Measurements from ENCODE around the gene RRBP1.

The RRBP1 gene

DNA sequence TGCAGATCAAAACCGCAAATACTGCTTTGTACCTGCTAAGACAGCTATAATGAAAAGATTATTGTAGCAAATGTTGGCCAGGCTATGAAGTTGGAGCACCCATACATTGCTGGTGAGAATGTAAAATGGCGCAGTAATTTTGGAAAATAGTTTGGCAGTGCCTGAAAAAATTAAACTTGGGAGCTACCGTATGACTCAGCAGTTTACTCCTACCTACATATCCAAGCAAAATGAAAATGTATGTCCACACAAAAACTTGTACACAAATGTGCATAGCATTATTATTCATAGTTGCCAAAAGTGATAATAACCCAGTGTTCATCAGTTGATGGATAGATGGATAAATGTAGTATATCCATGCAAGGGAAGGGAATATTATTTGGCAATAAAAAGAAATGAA lies 98.9 kb downstream of the RRBP1 start:
- no peaks in the 10 kb centered on the region for H3F3A ChIP-seq (ENCODE audit: insufficient read depth, low read length)
- H3K4me3 ChIP-seq (ENCODE audit: low read depth, low read length, poor library complexity, severe bottlenecking), result no peak overlapping the region
- H3K79me2 ChIP-seq (ENCODE audit: insufficient read depth, low read length), result no peaks in the 10 kb centered on the region
- H3K9me3 ChIP-seq (ENCODE audit: low read length), result no peaks in the 10 kb centered on the region
- H3K9me2 ChIP-seq (ENCODE audit: low read depth, low read length), result no peaks in the 10 kb centered on the region
- no peaks in the 10 kb centered on the region for H4K20me1 ChIP-seq (ENCODE audit: insufficient read depth, low read length)
- H3K27me3 ChIP-seq (ENCODE audit: insufficient read depth, low read length), result no peaks in the 10 kb centered on the region
- H3K4me2 ChIP-seq (ENCODE audit: low read length), result no peak overlapping the region
- no peak for TF ChIP-seq EZH2 (IDR thresholded peaks at IDR 0.05; ENCODE audit: borderline replicate concordance, low read length)
- no peak for TF ChIP-seq CTCF (IDR thresholded peaks at IDR 0.05; ENCODE audit: low read length)
- H3K9ac ChIP-seq (ENCODE audit: low read length), result no peak overlapping the region
- H2AFZ ChIP-seq (ENCODE audit: low read length), result no peak overlapping the region
- H3K36me3 ChIP-seq (ENCODE audit: insufficient read depth, low read length), result no peaks in the 10 kb centered on the region
- no peak overlapping the region for H3K27ac ChIP-seq (ENCODE audit: low read depth, low read length, poor library complexity, severe bottlenecking)
- H3K4me1 ChIP-seq (ENCODE audit: insufficient read depth, low read length, severe bottlenecking), result no peaks in the 10 kb centered on the region

DNA sequence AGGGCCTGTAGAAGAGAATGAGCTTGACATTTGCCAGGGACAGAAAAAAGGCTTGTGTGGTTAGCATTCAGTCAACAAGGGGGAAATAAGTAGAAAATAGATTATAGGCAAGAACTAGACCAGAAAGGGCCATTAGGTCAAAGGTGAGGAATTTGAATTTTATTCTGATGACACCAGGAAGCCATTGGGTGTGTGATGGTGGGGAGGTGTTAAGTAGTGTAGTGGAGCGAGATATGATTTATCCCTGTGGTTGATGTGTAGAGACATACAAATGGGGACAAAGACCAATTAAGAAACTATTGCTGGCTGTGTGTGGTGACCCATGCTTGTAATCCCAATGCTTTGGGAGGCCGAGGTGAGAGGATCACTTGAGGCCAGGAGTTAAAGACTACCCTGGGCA lies 101.1 kb downstream of the RRBP1 start:
- Histone ChIP-seq H4K20me1 (ENCODE audit: insufficient read depth, low read length) (no peaks in the 10 kb centered on the region), H3K27me3 (ENCODE audit: insufficient read depth, low read length) (no peaks in the 10 kb centered on the region), H3K9ac (ENCODE audit: low read length) (no peak overlapping the region), H3K79me2 (ENCODE audit: insufficient read depth, low read length) (no peaks in the 10 kb centered on the region), H3K4me2 (ENCODE audit: low read length) (no peak overlapping the region), H3K4me3 (ENCODE audit: low read depth, low read length, poor library complexity, severe bottlenecking) (no peak overlapping the region), H3K36me3 (ENCODE audit: insufficient read depth, low read length) (no peaks in the 10 kb centered on the region), H3K9me3 (ENCODE audit: low read length) (no peaks in the 10 kb centered on the region), H3F3A (ENCODE audit: insufficient read depth, low read length) (no peaks in the 10 kb centered on the region), H3K27ac (ENCODE audit: low read depth, low read length, poor library complexity, severe bottlenecking) (no peak overlapping the region), H3K9me2 (ENCODE audit: low read depth, low read length) (no peaks in the 10 kb centered on the region), H3K4me1 (ENCODE audit: insufficient read depth, low read length, severe bottlenecking) (no peaks in the 10 kb centered on the region), H2AFZ (ENCODE audit: low read length) (no peak overlapping the region)
- TF ChIP-seq CTCF (IDR thresholded peaks at IDR 0.05; ENCODE audit: low read length) (no peak), EZH2 (IDR thresholded peaks at IDR 0.05; ENCODE audit: borderline replicate concordance, low read length) (no peak)

DNA sequence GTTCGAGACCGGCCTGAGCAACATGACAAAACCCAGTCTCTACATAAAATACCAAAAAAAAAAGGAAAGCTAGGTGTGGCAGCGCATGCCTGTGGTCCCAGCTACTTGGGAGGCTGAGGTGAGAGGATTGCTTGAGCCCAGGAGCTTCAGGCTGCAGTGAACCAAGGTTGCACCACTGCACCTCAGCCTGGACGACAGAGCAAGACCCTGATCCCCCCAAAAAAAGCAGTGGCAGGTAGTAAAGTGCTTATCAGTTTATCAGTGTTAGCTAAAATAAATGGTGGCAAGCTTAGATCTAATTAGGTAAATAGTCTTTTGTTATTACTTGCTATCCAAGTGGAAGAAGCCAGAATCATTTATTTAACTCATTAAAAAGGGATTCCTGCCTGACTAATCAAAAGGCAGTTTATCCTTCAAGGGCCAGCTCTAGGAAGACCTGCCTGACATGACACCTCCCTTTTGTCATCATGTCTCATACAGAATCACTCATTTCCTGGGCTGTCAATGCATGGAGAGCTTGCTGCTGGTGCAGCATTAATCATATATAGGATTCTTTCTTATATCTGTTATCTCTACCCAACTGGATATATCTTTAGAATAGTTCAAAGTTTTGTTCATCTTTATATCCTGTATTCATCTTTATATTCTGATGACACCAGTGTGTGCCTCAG lies 102.5 kb downstream of the RRBP1 start:
- no peaks in the 10 kb centered on the region for H3K36me3 ChIP-seq (ENCODE audit: insufficient read depth, low read length)
- TF ChIP-seq EZH2 (IDR thresholded peaks at IDR 0.05; ENCODE audit: borderline replicate concordance, low read length) (no peak), CTCF (IDR thresholded peaks at IDR 0.05; ENCODE audit: low read length) (no peak)
- no peak overlapping the region for H3K27ac ChIP-seq (ENCODE audit: low read depth, low read length, poor library complexity, severe bottlenecking)
- no peak overlapping the region for H3K4me2 ChIP-seq (ENCODE audit: low read length)
- no peaks in the 10 kb centered on the region for H3K79me2 ChIP-seq (ENCODE audit: insufficient read depth, low read length)
- H3K4me3 ChIP-seq (ENCODE audit: low read depth, low read length, poor library complexity, severe bottlenecking), result no peak overlapping the region
- H3K4me1 ChIP-seq (ENCODE audit: insufficient read depth, low read length, severe bottlenecking), result no peaks in the 10 kb centered on the region
- no peaks in the 10 kb centered on the region for H3K9me2 ChIP-seq (ENCODE audit: low read depth, low read length)
- no peaks in the 10 kb centered on the region for H3K9me3 ChIP-seq (ENCODE audit: low read length)
- H3K9ac ChIP-seq (ENCODE audit: low read length), result no peak overlapping the region
- no peaks in the 10 kb centered on the region for H4K20me1 ChIP-seq (ENCODE audit: insufficient read depth, low read length)
- no peak overlapping the region for H2AFZ ChIP-seq (ENCODE audit: low read length)
- H3F3A ChIP-seq (ENCODE audit: insufficient read depth, low read length), result no peaks in the 10 kb centered on the region
- no peaks in the 10 kb centered on the region for H3K27me3 ChIP-seq (ENCODE audit: insufficient read depth, low read length)

All from OCI-LY1 (cell line).